ENCODE data around the gene KLF13.

DNA sequence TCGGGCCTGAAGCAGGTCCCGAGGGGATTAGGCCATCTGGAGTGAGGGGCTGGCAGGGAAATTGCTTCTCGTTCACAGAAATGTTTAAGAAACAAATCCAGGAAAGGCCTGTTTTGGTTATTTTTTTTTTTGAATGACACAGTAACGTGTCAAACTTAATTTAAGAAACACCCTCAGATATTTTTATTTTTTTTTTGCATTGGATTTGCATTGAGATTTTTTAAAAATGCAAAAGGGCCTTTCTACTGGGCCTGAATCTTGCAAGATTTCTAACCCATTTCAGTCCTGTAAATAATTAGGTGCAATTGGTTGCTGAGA lies 25.0 kb upstream of the KLF13 start:
- no peak for TF ChIP-seq BHLHE40 (IDR thresholded peaks at IDR 0.05; ENCODE audit: borderline replicate concordance)
- no peak for TF ChIP-seq SUZ12 (IDR thresholded peaks at IDR 0.05)
- TF ChIP-seq SP1 (IDR thresholded peaks at IDR 0.05): no peak
- TF ChIP-seq ARNT (IDR thresholded peaks at IDR 0.05): no peak
- TF ChIP-seq FOXA1 (IDR thresholded peaks at IDR 0.05): no peak
- TF ChIP-seq FOXM1 (IDR thresholded peaks at IDR 0.05; ENCODE audit: borderline replicate concordance): no peak
- no peak for TF ChIP-seq CTBP1 (IDR thresholded peaks at IDR 0.05; ENCODE audit: borderline replicate concordance)
- TF ChIP-seq HDGF (IDR thresholded peaks at IDR 0.05; ENCODE audit: borderline replicate concordance): no peak
- TF ChIP-seq LEF1 (IDR thresholded peaks at IDR 0.05; ENCODE audit: borderline replicate concordance): no peak
- no peak for TF ChIP-seq ELF4 (IDR thresholded peaks at IDR 0.05)
- no peak for TF ChIP-seq TARDBP (IDR thresholded peaks at IDR 0.05)
- no peak for TF ChIP-seq NFRKB (IDR thresholded peaks at IDR 0.05)
- no peak for TF ChIP-seq PKNOX1 (IDR thresholded peaks at IDR 0.05)
- no peak for TF ChIP-seq FOXK2 (IDR thresholded peaks at IDR 0.05)
